Activated naive CD8-positive, alpha-beta T cell (primary cell): Measurements from ENCODE around the gene OTUD7B.
A peak's percentile ranks its signal among the peaks of the same experiment; 100 is the strongest.

ENCODE experiments used
- H3K27ac Mint-ChIP-seq: one replicate; pipeline ENCODE4 v1.8.0; 2021; ENCODE audit warnings: mixed read lengths
- H3K27me3 Mint-ChIP-seq: one replicate; pipeline ENCODE4 v1.8.0; 2021; ENCODE audit warnings: mixed read lengths
- H3K36me3 Mint-ChIP-seq: one replicate; pipeline ENCODE4 v1.8.0; 2021; ENCODE audit warnings: mixed read lengths
- H3K4me1 Mint-ChIP-seq: one replicate; pipeline ENCODE4 v1.8.0; 2021; ENCODE audit warnings: low read depth, mixed read lengths
- H3K4me3 Mint-ChIP-seq: one replicate; pipeline ENCODE4 v1.8.0; 2021; ENCODE audit warnings: mild to moderate bottlenecking, mixed read lengths
- H3K9me3 Mint-ChIP-seq: one replicate; pipeline ENCODE4 v1.8.0; 2021; ENCODE audit warnings: low read depth, mixed read lengths

Gene OTUD7B

GRCh38 chr1:150015651-150016131 is 5.2 kb upstream of the OTUD7B start:
- Mint-ChIP-seq H3K36me3 (no peaks in the 10 kb centered on the region), H3K9me3 (no peaks in the 10 kb centered on the region), H3K4me1 (peaks cover 3% of the 10 kb centered on the region), H3K27me3 (no peaks in the 10 kb centered on the region), H3K4me3 (no peak overlapping the region), H3K27ac (no peak overlapping the region)

GRCh38 chr1:150012611-150013010 is 2.1 kb upstream of the OTUD7B start:
- Mint-ChIP-seq H3K4me3 (no peak overlapping the region), H3K36me3 (peaks cover 2% of the 10 kb centered on the region), H3K27ac (no peak overlapping the region), H3K4me1 (peaks cover 26% of the 10 kb centered on the region), H3K9me3 (no peaks in the 10 kb centered on the region), H3K27me3 (no peaks in the 10 kb centered on the region)

GRCh38 chr1:150009604-150010392 is 728 bp downstream of the OTUD7B start:
- Mint-ChIP-seq H3K4me3 (peak overlapping the region; percentile 91), H3K4me1 (peaks cover 46% of the 10 kb centered on the region), H3K36me3 (peaks cover 13% of the 10 kb centered on the region), H3K27ac (peak overlapping the region; percentile 95), H3K9me3 (no peaks in the 10 kb centered on the region), H3K27me3 (no peaks in the 10 kb centered on the region)

GRCh38 chr1:150008699-150009098 is 1.8 kb downstream of the OTUD7B start:
- Mint-ChIP-seq H3K27ac (peak overlapping the region; percentile 95), H3K27me3 (no peaks in the 10 kb centered on the region), H3K4me3 (peak overlapping the region; percentile 91), H3K9me3 (no peaks in the 10 kb centered on the region), H3K36me3 (peaks cover 16% of the 10 kb centered on the region), H3K4me1 (peaks cover 53% of the 10 kb centered on the region)

- H3K27me3 Mint-ChIP-seq = no peaks in the 10 kb centered on the region
- H3K4me1 Mint-ChIP-seq = peaks cover 62% of the 10 kb centered on the region
- H3K36me3 Mint-ChIP-seq = peaks cover 25% of the 10 kb centered on the region
- no peaks in the 10 kb centered on the region for H3K9me3 Mint-ChIP-seq
- peak overlapping the region; percentile 95 for H3K27ac Mint-ChIP-seq
- H3K4me3 Mint-ChIP-seq = peak overlapping the region; percentile 91
These were observed 3.6 kb downstream of the OTUD7B start for GRCh38 chr1:150006881-150007421.

- Mint-ChIP-seq H3K36me3 (peaks cover 33% of the 10 kb centered on the region), H3K27me3 (no peaks in the 10 kb centered on the region), H3K4me1 (peaks cover 63% of the 10 kb centered on the region), H3K4me3 (no peak overlapping the region), H3K9me3 (no peaks in the 10 kb centered on the region), H3K27ac (no peak overlapping the region)
These were observed 4.9 kb downstream of the OTUD7B start for GRCh38 chr1:150005606-150006005.

GRCh38 chr1:150003801-150004200 is 6.7 kb downstream of the OTUD7B start:
- H3K9me3 Mint-ChIP-seq = no peaks in the 10 kb centered on the region
- H3K27ac Mint-ChIP-seq = peak overlapping the region; percentile 72
- H3K36me3 Mint-ChIP-seq = peaks cover 33% of the 10 kb centered on the region
- H3K27me3 Mint-ChIP-seq = no peaks in the 10 kb centered on the region
- H3K4me1 Mint-ChIP-seq = peaks cover 56% of the 10 kb centered on the region
- peak overlapping the region; percentile 15 for H3K4me3 Mint-ChIP-seq

GRCh38 chr1:150002217-150002616 is 8.3 kb downstream of the OTUD7B start:
- Mint-ChIP-seq H3K4me3 (no peak overlapping the region), H3K27ac (no peak overlapping the region), H3K4me1 (peaks cover 55% of the 10 kb centered on the region), H3K36me3 (peaks cover 34% of the 10 kb centered on the region), H3K27me3 (no peaks in the 10 kb centered on the region), H3K9me3 (no peaks in the 10 kb centered on the region)

- peaks cover 29% of the 10 kb centered on the region for H3K36me3 Mint-ChIP-seq
- H3K4me1 Mint-ChIP-seq = peaks cover 55% of the 10 kb centered on the region
- H3K9me3 Mint-ChIP-seq = no peaks in the 10 kb centered on the region
- H3K27ac Mint-ChIP-seq = peak overlapping the region; percentile 19
- H3K4me3 Mint-ChIP-seq = no peak overlapping the region
- H3K27me3 Mint-ChIP-seq = no peaks in the 10 kb centered on the region
These were observed 9.1 kb downstream of the OTUD7B start for GRCh38 chr1:150001415-150001814.

- Mint-ChIP-seq H3K27ac (peak overlapping the region; percentile 81), H3K36me3 (peaks cover 23% of the 10 kb centered on the region), H3K4me1 (peaks cover 50% of the 10 kb centered on the region), H3K4me3 (peak overlapping the region; percentile 39), H3K27me3 (no peaks in the 10 kb centered on the region), H3K9me3 (no peaks in the 10 kb centered on the region)
These were observed 12.8 kb downstream of the OTUD7B start for GRCh38 chr1:149997585-149998262.

- Mint-ChIP-seq H3K4me1 (peaks cover 42% of the 10 kb centered on the region), H3K27ac (peak overlapping the region; percentile 92), H3K4me3 (peak overlapping the region; percentile 66), H3K27me3 (no peaks in the 10 kb centered on the region), H3K9me3 (no peaks in the 10 kb centered on the region), H3K36me3 (peaks cover 11% of the 10 kb centered on the region)
These were observed 14.6 kb downstream of the OTUD7B start for GRCh38 chr1:149995927-149996326.

GRCh38 chr1:149993764-149994163 is 16.8 kb downstream of the OTUD7B start:
- Mint-ChIP-seq H3K9me3 (no peaks in the 10 kb centered on the region), H3K27me3 (no peaks in the 10 kb centered on the region), H3K36me3 (peaks cover 14% of the 10 kb centered on the region), H3K4me1 (peaks cover 39% of the 10 kb centered on the region), H3K27ac (no peak overlapping the region), H3K4me3 (no peak overlapping the region)

- H3K9me3 Mint-ChIP-seq = no peaks in the 10 kb centered on the region
- H3K36me3 Mint-ChIP-seq = peaks cover 14% of the 10 kb centered on the region
- peaks cover 34% of the 10 kb centered on the region for H3K4me1 Mint-ChIP-seq
- no peaks in the 10 kb centered on the region for H3K27me3 Mint-ChIP-seq
- peak overlapping the region; percentile 43 for H3K27ac Mint-ChIP-seq
- H3K4me3 Mint-ChIP-seq = no peak overlapping the region
These were observed 17.3 kb downstream of the OTUD7B start for GRCh38 chr1:149993181-149993580.

GRCh38 chr1:149987297-149987595 is 23.3 kb downstream of the OTUD7B start:
- no peak overlapping the region for H3K4me3 Mint-ChIP-seq
- no peaks in the 10 kb centered on the region for H3K27me3 Mint-ChIP-seq
- peaks cover 6% of the 10 kb centered on the region for H3K4me1 Mint-ChIP-seq
- no peak overlapping the region for H3K27ac Mint-ChIP-seq
- H3K9me3 Mint-ChIP-seq = no peaks in the 10 kb centered on the region
- H3K36me3 Mint-ChIP-seq = peaks cover 6% of the 10 kb centered on the region

- Mint-ChIP-seq H3K4me3 (no peak overlapping the region), H3K4me1 (peaks cover 6% of the 10 kb centered on the region), H3K9me3 (no peaks in the 10 kb centered on the region), H3K27ac (no peak overlapping the region), H3K36me3 (peaks cover 6% of the 10 kb centered on the region), H3K27me3 (no peaks in the 10 kb centered on the region)
These were observed 23.8 kb downstream of the OTUD7B start for GRCh38 chr1:149986486-149987296.
